ENCODE results near the gene NOXRED1.

DNA sequence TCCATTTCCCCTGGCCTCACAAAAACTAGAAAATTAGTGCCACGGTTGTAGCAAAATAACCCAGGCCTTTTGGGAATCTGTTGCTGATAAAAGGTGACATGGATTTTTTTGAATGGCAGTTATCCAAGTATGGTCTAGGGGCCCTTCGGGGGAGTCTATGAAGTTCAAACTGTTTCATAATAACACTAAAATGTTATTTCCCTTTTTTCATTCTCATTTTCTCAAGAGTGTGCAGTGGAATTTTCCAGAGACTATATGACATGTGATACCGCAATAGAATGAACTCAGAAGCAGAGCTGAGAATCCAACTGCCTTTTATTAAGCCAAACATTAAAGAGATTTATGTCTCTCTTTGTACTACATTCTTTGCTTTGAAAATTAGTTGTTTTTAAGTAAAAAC lies 75.6 kb downstream of the NOXRED1 start:
- TF ChIP-seq, protein P1, sequence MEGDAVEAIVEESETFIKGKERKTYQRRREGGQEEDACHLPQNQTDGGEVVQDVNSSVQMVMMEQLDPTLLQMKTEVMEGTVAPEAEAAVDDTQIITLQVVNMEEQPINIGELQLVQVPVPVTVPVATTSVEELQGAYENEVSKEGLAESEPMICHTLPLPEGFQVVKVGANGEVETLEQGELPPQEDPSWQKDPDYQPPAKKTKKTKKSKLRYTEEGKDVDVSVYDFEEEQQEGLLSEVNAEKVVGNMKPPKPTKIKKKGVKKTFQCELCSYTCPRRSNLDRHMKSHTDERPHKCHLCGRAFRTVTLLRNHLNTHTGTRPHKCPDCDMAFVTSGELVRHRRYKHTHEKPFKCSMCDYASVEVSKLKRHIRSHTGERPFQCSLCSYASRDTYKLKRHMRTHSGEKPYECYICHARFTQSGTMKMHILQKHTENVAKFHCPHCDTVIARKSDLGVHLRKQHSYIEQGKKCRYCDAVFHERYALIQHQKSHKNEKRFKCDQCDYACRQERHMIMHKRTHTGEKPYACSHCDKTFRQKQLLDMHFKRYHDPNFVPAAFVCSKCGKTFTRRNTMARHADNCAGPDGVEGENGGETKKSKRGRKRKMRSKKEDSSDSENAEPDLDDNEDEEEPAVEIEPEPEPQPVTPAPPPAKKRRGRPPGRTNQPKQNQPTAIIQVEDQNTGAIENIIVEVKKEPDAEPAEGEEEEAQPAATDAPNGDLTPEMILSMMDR (IDR thresholded peaks at IDR 0.05): no peak
- no peak for TF ChIP-seq POLR2A (IDR thresholded peaks at IDR 0.05)

Data from heart left ventricle (tissue), 13 donors.